RWPE2 (cell line): ENCODE data around the gene HIVEP3.

Experiments used
- ATAC-seq: fragments of 200-7000 bp; cut with Tn5 transposase; 3 replicates; pipeline ENCODE4 v1.9.1; 2021; ENCODE audit warnings: low read depth
- DNase-seq: peaks from one replicate; pipeline ENCODE4 v3.0.0-alpha.2; 2020; ENCODE audit warnings: low spot score
- H3K27ac ChIP-seq: fragments of 450-650 bp; 2 replicates; pipeline ENCODE4 v1.5.1; 2017; ENCODE audit warnings: mild to moderate bottlenecking; ENCODE audit not compliant: poor library complexity, severe bottlenecking
- H3K27me3 ChIP-seq: fragments of 250-450 bp; sonication (Bioruptor Pico); 2 replicates; pipeline ENCODE4 v1.5.1; 2021; ENCODE audit warnings: mild to moderate bottlenecking, moderate library complexity; ENCODE audit not compliant: insufficient read depth, poor library complexity, severe bottlenecking
- H3K36me3 ChIP-seq: fragments of 250-450 bp; sonication (Bioruptor Pico); 2 replicates; pipeline ENCODE4 v1.5.1; 2020; ENCODE audit warnings: low read depth, mild to moderate bottlenecking, moderate library complexity
- H3K4me1 ChIP-seq: fragments of 250-450 bp; sonication (Bioruptor Pico); 2 replicates; pipeline ENCODE4 v1.5.1; 2021; ENCODE audit warnings: mild to moderate bottlenecking, moderate library complexity; ENCODE audit not compliant: insufficient read depth, poor library complexity, severe bottlenecking
- H3K4me3 ChIP-seq: fragments of 250-450 bp; sonication (Bioruptor Pico); 2 replicates; pipeline ENCODE4 v1.5.1; 2021; ENCODE audit warnings: mild to moderate bottlenecking, moderate library complexity; ENCODE audit not compliant: severe bottlenecking
- H3K9me3 ChIP-seq: fragments of 250-450 bp; sonication (Bioruptor Pico); 2 replicates; pipeline ENCODE4 v1.5.1; 2021; ENCODE audit warnings: mild to moderate bottlenecking, moderate library complexity; ENCODE audit not compliant: severe bottlenecking
- CTCF ChIP-seq: fragments of 450-650 bp; IDR thresholded peaks from one replicate; pipeline ENCODE4 v1.5.1; 2017; ENCODE audit warnings: mild to moderate bottlenecking, moderate library complexity; ENCODE audit not compliant: poor library complexity, severe bottlenecking

The HIVEP3 gene

GRCh38 chr1:41741244-41741643, 177.5 kb downstream of the HIVEP3 start:
- no peak for TF ChIP-seq CTCF
- ATAC-seq: no peak
- no peak overlapping the region for H3K27ac ChIP-seq
- no peaks in the 10 kb centered on the region for H3K9me3 ChIP-seq
- DNase-seq: no peak
- no peaks in the 10 kb centered on the region for H3K27me3 ChIP-seq
- no peak overlapping the region for H3K4me3 ChIP-seq
- no peaks in the 10 kb centered on the region for H3K36me3 ChIP-seq
- peaks cover 8% of the 10 kb centered on the region for H3K4me1 ChIP-seq

DNA sequence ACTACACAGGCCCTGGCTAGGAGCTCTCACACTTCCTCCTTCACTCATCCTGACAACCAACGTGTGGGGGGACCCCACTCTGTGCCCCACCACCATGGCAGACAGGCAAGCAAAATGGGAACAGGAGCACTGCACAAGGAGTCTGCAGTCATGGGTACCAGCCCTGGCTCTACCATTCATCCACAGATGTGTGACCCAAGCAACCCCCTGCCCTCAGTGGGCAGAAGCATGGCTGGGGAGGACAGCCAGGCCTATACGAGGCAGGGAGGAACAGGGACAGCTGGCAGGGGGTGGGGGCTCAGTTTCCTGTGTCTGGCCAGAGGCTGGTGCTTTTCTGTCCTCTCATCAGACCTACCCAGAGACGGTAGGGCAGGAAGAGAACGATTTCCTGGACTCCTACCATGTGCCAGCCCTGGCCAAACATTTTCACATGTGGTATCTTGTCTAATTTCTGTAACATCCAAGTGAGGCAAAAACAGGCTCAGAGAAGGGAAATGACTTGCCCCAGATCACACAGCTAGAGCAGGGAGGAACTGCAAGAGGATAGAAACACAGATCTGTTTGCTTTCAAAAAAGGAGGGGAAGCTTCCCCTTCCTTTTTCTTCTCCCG, 178.0 kb downstream of the HIVEP3 start:
- no peak for ATAC-seq
- no peak overlapping the region for H3K4me3 ChIP-seq
- no peaks in the 10 kb centered on the region for H3K9me3 ChIP-seq
- no peak for TF ChIP-seq CTCF
- no peaks in the 10 kb centered on the region for H3K27me3 ChIP-seq
- no peaks in the 10 kb centered on the region for H3K36me3 ChIP-seq
- DNase-seq: no peak
- H3K27ac ChIP-seq: no peak overlapping the region
- H3K4me1 ChIP-seq: peaks cover 8% of the 10 kb centered on the region

DNA sequence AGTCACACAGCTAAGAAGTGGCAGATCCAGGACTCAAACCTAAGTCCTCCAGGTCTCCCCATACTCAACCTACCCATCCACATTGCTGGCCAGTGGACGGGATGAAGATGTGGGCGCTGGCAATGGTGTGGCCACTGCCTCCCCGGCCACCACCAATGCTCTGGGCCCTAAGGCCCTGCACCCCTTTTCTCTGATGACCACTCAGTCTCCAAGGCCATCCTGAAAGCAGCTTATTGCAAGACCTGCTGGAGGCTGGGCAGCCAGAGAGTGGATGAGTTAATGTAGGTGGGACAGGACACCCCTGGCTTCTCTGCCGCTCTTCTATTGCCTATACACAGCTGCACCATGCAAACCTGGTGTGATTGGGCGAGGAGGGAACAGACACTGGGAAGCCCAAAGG, 178.7 kb downstream of the HIVEP3 start:
- DNase-seq (no peak), ATAC-seq (no peak)
- Histone ChIP-seq H3K4me1 (peaks cover 8% of the 10 kb centered on the region), H3K27me3 (no peaks in the 10 kb centered on the region), H3K36me3 (no peaks in the 10 kb centered on the region), H3K4me3 (no peak overlapping the region), H3K9me3 (no peaks in the 10 kb centered on the region), H3K27ac (no peak overlapping the region)
- no peak for TF ChIP-seq CTCF

DNA sequence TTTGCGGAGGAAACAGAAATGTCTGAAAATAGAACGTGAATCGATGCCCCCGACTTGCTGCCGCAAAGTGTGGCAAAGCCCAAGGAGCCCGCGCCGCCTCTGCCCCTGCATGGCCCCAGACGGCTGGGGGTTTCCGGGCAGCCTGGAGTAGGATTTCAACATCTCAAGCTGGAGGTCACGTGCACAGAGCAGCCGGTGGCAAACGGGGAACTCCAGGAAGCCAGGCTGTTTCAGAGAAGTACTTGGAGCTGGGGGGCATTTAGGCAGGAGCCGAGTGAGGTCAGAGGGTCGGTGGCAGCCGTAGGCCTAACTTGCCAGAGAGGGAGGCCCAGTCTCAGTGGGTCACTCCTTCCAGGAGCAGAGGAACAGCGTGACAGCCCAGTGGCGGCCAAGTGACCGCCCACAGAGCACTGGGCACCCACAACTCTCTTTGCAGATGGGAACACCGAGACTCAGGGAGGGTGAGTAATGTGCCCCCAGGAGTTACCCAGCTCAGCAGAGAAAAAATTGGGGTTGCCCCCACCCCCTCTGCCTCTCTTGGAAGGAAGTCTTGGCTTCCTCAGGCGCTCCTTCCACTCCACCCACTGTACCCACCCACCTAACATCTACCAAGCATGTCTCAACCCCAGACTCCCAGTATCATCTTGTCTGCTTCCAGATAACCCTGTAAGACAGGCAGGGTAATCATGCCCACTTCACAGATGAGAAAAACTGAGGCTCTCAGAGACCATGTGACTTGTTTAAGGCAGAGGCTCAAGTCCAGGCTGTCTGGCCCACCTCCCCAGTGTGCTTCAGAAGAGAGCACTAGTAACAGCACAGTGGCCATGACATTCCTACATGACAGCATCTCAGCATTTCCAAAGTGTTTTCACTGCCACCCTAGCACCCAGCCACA, 179.4 kb downstream of the HIVEP3 start:
- no peak for DNase-seq
- no peak overlapping the region for H3K27ac ChIP-seq

More for the DNA sequence above, 179.4 kb downstream of the HIVEP3 start:
- peaks cover 8% of the 10 kb centered on the region for H3K4me1 ChIP-seq
- no peak for TF ChIP-seq CTCF
- ATAC-seq: no peak
- no peaks in the 10 kb centered on the region for H3K36me3 ChIP-seq
- no peak overlapping the region for H3K4me3 ChIP-seq
- H3K9me3 ChIP-seq: no peaks in the 10 kb centered on the region
- H3K27me3 ChIP-seq: no peaks in the 10 kb centered on the region
